ENCODE results near the gene CEACAM18.

- TF ChIP-seq REST (IDR thresholded peaks at IDR 0.05; ENCODE audit: insufficient read depth in 1 of 2, low read depth in 2 of 2, low read length in 2 of 2), result no peak
- no peak for TF ChIP-seq TAF1 (IDR thresholded peaks at IDR 0.05; ENCODE audit: borderline replicate concordance, insufficient read depth, low read length)
- TF ChIP-seq POLR2AphosphoS5 (IDR thresholded peaks at IDR 0.05; ENCODE audit: low read depth, low read length), result no peak
- TF ChIP-seq SIN3A (IDR thresholded peaks at IDR 0.05; ENCODE audit: borderline replicate concordance, insufficient read depth, low read length), result no peak
These were observed 8.7 kb upstream of the CEACAM18 start for GRCh38 chr19:51469629-51470028.
